GM23338 (cell line): Measurements from ENCODE around the gene ANKH.

Experiments
- CREB1 ChIP-seq: fragments of 250-450 bp; sonication (Bioruptor Pico); IDR thresholded peaks from 2 replicates; pipeline ENCODE4 v1.5.0; 2020; ENCODE audit warnings: low read depth, mild to moderate bottlenecking, moderate library complexity
- CTCF ChIP-seq, 2 experiments: fragments of 200-600 bp in 1 of 2; sonication (generic) in 1 of 2; conservative IDR thresholded peaks; 2 replicates each; pipeline versions ENCODE4 v1.5.1 to v1.6.1; 2016 to 2017; ENCODE audit warnings: antibody characterized with exemption in 2 of 2, low read depth in 2 of 2, mild to moderate bottlenecking in 2 of 2, moderate library complexity in 1 of 2
- ETS1 ChIP-seq: IDR thresholded peaks from 2 replicates; pipeline ENCODE4 v1.6.1; 2016; ENCODE audit warnings: antibody characterized with exemption
- EZH2 ChIP-seq: fragments of 200-600 bp; sonication (generic); IDR thresholded peaks from one replicate; pipeline ENCODE4 v1.8.0; 2017; ENCODE audit warnings: antibody characterized with exemption, mild to moderate bottlenecking, low read depth; ENCODE audit not compliant: unreplicated experiment
- EZH2phosphoT487 ChIP-seq: fragments of 200-600 bp; sonication (generic); IDR thresholded peaks from one replicate; pipeline ENCODE4 v1.8.1; 2018; ENCODE audit warnings: antibody characterized with exemption; ENCODE audit not compliant: unreplicated experiment
- JUNB ChIP-seq: IDR thresholded peaks from one replicate; pipeline ENCODE4 v1.6.1; 2016; ENCODE audit warnings: antibody characterized with exemption; ENCODE audit not compliant: unreplicated experiment
- NANOG ChIP-seq: IDR thresholded peaks from 2 replicates; pipeline ENCODE4 v1.6.1; 2016; ENCODE audit warnings: antibody characterized with exemption, borderline replicate concordance
- POLR2AphosphoS5 ChIP-seq: IDR thresholded peaks from 2 replicates; pipeline ENCODE4 v1.6.1; 2016; ENCODE audit warnings: antibody characterized with exemption, low read depth
- STAT1 ChIP-seq: IDR thresholded peaks from one replicate; pipeline ENCODE4 v1.6.1; 2016; ENCODE audit warnings: antibody characterized with exemption; ENCODE audit not compliant: unreplicated experiment
- ZNF114 ChIP-seq: fragments of 250-450 bp; sonication (Bioruptor Pico); IDR thresholded peaks from 2 replicates; pipeline ENCODE4 v1.5.0; 2020; ENCODE audit warnings: mild to moderate bottlenecking, moderate library complexity
- ZNF331 ChIP-seq: fragments of 250-450 bp; sonication (Bioruptor Pico); IDR thresholded peaks from 2 replicates; pipeline ENCODE4 v1.5.0; 2020; ENCODE audit warnings: low read depth, mild to moderate bottlenecking, moderate library complexity
- TF ChIP-seq, protein P1 (sequence below): IDR thresholded peaks from one replicate; pipeline ENCODE4 v1.6.1; 2018; ENCODE audit warnings: antibody characterized with exemption; ENCODE audit not compliant: unreplicated experiment
- TF ChIP-seq, protein P2 (sequence below): fragments of 250-450 bp; sonication (Bioruptor Pico); IDR thresholded peaks from 2 replicates; pipeline ENCODE4 v1.5.0; 2020; ENCODE audit warnings: mild to moderate bottlenecking, moderate library complexity

GRCh38 chr5:14749579-14750101 is 121.9 kb downstream of the ANKH start:
- TF ChIP-seq POLR2AphosphoS5 (no peak), EZH2 (no peak), JUNB (no peak), CTCF (conservative IDR thresholded peaks at IDR 0.05; ENCODE audit: low read depth in 2 of 2) (no peak), EZH2phosphoT487 (no peak), CREB1 (no peak), STAT1 (no peak), ETS1 (no peak), ZNF331 (CRISPR knock-in tag) (no peak), NANOG (no peak), ZNF114 (CRISPR knock-in tag) (no peak)
- TF ChIP-seq, protein P1, sequence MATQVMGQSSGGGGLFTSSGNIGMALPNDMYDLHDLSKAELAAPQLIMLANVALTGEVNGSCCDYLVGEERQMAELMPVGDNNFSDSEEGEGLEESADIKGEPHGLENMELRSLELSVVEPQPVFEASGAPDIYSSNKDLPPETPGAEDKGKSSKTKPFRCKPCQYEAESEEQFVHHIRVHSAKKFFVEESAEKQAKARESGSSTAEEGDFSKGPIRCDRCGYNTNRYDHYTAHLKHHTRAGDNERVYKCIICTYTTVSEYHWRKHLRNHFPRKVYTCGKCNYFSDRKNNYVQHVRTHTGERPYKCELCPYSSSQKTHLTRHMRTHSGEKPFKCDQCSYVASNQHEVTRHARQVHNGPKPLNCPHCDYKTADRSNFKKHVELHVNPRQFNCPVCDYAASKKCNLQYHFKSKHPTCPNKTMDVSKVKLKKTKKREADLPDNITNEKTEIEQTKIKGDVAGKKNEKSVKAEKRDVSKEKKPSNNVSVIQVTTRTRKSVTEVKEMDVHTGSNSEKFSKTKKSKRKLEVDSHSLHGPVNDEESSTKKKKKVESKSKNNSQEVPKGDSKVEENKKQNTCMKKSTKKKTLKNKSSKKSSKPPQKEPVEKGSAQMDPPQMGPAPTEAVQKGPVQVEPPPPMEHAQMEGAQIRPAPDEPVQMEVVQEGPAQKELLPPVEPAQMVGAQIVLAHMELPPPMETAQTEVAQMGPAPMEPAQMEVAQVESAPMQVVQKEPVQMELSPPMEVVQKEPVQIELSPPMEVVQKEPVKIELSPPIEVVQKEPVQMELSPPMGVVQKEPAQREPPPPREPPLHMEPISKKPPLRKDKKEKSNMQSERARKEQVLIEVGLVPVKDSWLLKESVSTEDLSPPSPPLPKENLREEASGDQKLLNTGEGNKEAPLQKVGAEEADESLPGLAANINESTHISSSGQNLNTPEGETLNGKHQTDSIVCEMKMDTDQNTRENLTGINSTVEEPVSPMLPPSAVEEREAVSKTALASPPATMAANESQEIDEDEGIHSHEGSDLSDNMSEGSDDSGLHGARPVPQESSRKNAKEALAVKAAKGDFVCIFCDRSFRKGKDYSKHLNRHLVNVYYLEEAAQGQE, result no peak
- TF ChIP-seq, protein P2, sequence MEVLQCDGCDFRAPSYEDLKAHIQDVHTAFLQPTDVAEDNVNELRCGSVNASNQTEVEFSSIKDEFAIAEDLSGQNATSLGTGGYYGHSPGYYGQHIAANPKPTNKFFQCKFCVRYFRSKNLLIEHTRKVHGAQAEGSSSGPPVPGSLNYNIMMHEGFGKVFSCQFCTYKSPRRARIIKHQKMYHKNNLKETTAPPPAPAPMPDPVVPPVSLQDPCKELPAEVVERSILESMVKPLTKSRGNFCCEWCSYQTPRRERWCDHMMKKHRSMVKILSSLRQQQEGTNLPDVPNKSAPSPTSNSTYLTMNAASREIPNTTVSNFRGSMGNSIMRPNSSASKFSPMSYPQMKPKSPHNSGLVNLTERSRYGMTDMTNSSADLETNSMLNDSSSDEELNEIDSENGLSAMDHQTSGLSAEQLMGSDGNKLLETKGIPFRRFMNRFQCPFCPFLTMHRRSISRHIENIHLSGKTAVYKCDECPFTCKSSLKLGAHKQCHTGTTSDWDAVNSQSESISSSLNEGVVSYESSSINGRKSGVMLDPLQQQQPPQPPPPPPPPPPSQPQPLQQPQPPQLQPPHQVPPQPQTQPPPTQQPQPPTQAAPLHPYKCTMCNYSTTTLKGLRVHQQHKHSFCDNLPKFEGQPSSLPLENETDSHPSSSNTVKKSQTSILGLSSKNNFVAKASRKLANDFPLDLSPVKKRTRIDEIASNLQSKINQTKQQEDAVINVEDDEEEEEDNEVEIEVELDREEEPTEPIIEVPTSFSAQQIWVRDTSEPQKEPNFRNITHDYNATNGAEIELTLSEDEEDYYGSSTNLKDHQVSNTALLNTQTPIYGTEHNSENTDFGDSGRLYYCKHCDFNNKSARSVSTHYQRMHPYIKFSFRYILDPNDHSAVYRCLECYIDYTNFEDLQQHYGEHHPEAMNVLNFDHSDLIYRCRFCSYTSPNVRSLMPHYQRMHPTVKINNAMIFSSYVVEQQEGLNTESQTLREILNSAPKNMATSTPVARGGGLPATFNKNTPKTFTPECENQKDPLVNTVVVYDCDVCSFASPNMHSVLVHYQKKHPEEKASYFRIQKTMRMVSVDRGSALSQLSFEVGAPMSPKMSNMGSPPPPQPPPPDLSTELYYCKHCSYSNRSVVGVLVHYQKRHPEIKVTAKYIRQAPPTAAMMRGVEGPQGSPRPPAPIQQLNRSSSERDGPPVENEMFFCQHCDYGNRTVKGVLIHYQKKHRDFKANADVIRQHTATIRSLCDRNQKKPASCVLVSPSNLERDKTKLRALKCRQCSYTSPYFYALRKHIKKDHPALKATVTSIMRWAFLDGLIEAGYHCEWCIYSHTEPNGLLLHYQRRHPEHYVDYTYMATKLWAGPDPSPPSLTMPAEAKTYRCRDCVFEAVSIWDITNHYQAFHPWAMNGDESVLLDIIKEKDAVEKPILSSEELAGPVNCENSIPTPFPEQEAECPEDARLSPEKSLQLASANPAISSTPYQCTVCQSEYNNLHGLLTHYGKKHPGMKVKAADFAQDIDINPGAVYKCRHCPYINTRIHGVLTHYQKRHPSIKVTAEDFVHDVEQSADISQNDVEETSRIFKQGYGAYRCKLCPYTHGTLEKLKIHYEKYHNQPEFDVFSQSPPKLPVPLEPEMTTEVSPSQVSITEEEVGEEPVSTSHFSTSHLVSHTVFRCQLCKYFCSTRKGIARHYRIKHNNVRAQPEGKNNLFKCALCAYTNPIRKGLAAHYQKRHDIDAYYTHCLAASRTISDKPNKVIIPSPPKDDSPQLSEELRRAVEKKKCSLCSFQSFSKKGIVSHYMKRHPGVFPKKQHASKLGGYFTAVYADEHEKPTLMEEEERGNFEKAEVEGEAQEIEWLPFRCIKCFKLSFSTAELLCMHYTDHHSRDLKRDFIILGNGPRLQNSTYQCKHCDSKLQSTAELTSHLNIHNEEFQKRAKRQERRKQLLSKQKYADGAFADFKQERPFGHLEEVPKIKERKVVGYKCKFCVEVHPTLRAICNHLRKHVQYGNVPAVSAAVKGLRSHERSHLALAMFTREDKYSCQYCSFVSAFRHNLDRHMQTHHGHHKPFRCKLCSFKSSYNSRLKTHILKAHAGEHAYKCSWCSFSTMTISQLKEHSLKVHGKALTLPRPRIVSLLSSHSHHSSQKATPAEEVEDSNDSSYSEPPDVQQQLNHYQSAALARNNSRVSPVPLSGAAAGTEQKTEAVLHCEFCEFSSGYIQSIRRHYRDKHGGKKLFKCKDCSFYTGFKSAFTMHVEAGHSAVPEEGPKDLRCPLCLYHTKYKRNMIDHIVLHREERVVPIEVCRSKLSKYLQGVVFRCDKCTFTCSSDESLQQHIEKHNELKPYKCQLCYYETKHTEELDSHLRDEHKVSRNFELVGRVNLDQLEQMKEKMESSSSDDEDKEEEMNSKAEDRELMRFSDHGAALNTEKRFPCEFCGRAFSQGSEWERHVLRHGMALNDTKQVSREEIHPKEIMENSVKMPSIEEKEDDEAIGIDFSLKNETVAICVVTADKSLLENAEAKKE (CRISPR knock-in tag), result no peak
